ENCODE results near the gene UROS.

DNA sequence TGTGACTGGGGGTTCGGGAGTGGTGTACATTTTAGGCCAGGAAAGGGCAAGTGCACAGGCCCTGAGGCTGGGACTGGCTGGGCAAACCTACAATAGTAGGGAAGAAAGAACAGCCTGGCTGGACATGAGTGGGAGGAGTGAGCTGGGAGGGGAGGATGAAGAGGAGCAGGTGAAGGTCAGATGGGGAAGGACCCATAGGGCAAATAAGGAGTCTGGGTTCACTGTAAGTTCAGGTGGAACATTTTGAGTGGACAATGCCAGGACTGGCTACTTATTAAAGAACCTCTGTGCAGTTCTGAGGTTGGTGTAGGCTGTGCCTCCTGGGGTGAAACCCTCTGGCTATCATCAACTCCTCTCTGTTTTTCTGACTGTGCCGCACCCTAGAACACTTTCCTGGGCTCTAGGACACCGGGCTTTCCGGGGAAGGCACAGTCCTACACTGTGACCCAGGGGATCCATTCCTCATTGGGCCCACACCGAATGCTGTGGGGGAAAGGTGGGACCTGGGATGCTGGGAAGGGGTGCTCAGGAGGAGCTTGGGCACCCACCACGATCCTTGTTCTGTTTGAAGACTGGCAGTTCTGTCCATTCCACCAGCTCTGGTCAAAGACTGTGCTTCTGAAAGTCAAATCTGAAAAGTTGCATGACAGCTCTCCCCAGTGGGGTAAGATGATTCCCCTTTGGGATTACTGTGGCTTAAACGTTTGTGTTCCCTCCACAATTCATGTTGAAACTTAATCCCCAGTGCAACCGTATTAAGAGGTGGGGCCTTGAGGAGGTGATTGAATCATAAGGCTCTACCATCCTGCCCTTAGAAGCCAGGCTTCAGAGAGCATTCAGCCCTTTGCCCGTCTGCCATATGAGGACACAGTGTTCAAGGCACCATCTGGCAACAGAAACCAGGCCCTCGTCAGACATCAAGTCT is 43.4 kb downstream of the UROS start:
- TF ChIP-seq SUZ12 (IDR thresholded peaks at IDR 0.05; ENCODE audit: extremely low read depth, insufficient read depth, insufficient read length) (no peak), YY1 (IDR thresholded peaks at IDR 0.05; ENCODE audit: insufficient read depth, insufficient read length) (no peak)

All from NT2/D1 (cell line).